ENCODE results near the gene TMED3.

The TMED3 gene

DNA sequence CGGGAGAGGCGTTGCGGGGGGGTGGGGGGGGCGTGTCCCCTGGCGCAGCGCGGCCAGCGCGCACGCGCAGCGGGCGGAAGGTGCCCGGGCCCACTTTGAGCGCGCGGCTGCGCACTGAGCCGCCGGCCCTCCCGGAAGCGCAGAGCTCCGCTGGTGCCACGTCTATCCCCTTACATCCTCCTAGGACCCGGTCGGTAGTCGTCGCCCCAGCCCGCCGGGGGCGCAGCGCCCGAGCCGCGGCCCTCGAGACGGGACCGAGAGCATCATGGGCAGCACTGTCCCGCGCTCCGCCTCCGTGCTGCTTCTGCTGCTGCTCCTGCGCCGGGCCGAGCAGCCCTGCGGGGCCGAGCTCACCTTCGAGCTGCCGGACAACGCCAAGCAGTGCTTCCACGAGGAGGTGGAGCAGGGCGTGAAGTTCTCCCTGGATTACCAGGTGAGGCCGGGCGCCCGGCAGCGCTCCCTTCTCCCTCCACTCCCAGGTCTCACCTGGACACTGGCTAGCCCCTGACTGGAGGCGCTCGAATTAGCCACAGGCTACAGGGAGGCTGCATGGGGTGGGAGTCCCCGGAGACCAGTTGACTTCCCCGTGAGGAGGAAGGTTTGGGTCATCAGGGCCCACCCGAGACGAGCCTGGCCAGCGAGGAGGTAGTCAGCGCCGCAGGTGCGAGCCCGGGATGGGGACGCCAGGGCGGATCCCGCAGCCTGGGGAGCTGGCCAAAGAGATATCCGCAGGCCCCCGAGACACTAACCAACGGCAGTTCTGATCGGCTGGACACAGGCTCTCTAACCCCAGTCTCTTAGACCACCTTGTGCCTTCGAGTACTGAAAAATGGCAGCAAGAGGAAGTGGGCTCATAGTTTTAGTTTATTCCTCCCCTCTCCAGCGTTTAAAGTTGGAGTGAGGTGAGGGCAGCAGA lies at the start of gene TMED3:
Gene TMED3, plus strand, starts transcription at position 128 of the 916 bp plus-strand sequence. Its CDS starts 138 bp downstream, at position 266.
- DNase-seq (ENCODE audit: low read depth in 2 of 2), result peak; percentile 72 to 75

DNA sequence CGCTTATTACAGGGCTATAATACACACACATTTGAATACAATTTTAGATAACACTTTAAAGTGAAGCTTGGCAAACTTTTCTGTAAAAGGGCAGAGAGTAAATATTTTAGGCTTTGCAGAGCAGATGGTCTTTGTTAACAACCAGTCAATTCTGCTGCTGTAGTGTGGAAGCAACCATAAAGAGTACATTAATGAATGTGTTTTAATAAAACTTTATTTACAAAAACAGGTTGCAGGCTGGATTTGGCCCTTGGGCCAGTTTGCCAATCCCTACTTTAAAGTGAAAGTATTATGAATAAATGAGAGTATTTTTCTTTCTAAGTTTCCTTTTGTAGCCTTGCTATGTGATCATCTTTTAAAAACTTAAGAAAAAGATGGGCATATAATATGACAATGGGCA lies 49.1 kb upstream of the TMED3 start:
- no peak for DNase-seq (ENCODE audit: low read depth in 2 of 2)

DNA sequence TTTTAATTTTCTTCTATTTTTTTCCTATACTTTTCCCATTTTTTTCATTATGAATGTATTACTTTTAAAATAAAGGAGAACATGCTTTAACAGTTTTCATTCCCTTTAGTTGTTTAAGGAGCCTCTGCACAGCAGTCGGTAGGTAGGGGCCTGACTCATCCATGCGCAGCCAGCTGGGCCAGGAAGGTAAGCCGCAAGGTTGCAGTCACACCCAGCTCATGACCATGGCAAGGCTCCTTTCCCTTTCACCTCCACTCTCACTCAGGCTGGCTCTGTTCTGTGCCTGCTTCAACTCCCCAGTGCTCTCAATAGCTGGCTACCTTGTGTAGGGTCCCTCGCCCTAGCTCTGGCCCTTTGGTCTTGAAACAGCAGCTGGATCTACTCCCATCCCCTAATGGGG lies 45.7 kb upstream of the TMED3 start:
- no peak for DNase-seq (ENCODE audit: low read depth in 2 of 2)

DNA sequence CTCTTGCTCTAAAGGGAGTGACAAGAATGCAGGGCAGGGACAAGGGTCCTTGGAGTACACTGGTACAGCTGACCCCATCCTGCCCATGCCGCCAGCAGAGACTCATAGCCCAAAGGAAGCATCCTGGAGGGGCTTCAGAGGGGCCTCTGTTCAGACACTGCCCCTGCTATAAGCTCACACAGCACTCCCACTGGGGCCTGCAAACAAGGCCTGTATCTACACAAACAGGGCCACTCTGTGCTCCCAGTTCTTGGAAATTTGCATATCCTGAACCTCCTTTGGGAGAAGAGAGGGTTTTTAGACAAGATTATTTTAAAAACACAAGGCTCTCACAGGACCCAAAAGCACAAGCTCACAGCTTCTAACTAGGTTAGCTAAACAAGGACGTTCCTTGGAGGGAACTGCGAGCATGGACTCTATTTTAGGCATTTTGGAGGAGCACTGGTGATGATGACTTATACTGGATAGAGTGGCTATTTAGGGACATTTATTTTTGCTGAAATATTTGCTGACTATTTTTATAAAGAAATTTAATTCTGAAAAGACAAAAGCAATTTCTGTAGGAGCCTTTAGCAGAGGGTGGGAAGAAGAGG lies 44.8 kb upstream of the TMED3 start:
- DNase-seq (ENCODE audit: low read depth in 2 of 2), result no peak

DNA sequence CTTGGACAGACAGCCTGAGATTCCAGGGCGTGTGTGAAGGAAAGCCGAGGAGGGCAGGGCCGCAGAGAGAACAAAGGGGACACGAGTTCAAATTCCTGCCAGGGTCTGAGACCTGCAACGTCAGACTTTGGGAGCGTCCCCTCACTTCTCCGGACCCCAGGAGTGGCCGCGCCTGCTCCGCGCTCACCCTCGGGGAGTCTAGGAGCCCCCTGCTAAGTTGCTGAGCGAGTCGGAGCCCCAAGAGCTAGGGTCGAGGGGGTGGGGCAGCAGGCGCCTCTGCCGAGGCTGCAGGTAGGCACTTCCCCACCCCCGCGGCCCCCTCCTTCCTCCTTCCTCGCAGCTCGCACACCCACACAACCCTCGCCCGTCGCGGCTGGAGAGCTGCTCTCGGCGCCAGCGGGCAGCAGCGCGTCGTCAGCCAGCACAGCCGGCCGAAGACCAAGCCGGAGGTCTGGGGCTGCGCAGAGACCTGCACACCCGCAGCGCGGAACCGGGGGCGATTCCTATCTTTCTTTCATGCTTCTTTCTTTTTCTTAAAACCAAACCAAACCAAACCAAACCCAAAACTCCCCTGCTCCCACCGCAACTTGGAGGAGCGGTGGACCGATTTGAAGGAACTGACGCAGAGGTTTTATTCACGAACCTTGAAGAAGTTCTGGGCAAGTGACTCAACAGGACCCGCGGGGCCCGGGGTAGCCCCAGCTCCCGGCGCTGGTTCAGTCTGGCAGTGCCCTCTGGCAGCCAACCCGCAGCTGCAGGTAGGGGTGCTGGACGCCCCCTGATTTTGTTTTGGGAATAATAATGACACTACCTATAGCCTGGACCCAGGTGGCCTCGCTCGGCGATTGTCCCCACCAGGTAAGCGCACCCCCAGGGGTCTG lies 28.3 kb upstream of the TMED3 start, which contains the start of gene ANKRD34C:
Gene ANKRD34C, plus strand, starts transcription at position 352 of the 881 bp plus-strand sequence. CDS start 10,563 bp downstream, outside the sequence.
- DNase-seq (ENCODE audit: low read depth in 2 of 2), result no peak

DNA sequence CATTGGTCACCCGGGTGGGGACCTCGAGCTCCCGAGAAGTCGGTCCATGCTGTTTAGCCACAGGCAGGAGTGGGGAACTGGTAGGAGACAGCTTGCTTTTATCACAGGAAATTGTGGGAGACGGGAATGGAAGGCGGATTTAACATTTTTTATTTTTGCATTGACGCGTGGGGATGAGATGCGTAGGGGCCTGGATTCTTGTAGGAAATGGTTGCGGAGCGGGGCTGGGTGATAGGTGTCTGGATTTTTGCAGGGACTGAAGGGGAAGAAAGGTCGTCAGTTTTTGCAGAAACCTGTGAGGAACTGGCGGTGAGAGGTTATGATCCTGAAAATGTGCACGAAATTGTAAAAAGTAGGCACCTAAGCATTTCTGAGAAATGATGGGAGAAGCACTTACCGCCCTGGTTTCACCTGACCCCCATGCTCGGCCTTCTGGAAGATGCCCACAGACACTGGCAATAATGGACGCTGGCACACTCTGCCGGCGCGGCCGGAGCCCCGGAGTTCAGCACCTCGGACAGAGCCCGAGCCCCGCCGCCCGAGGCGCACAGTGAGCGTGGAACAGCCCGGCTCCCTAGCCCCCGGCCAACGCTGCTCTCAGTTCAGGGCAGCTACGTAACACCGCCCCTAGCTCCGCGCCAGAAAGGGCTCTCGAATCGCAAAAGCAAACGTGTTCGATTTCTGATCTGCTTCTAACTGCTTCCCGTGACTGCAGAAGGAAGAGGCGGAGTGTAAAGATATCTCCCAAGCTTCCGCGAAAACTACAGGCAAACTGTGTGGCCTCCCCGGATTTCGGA lies 27.5 kb upstream of the TMED3 start:
- peak; percentile 6 to 12 for DNase-seq (ENCODE audit: low read depth in 2 of 2)

DNA sequence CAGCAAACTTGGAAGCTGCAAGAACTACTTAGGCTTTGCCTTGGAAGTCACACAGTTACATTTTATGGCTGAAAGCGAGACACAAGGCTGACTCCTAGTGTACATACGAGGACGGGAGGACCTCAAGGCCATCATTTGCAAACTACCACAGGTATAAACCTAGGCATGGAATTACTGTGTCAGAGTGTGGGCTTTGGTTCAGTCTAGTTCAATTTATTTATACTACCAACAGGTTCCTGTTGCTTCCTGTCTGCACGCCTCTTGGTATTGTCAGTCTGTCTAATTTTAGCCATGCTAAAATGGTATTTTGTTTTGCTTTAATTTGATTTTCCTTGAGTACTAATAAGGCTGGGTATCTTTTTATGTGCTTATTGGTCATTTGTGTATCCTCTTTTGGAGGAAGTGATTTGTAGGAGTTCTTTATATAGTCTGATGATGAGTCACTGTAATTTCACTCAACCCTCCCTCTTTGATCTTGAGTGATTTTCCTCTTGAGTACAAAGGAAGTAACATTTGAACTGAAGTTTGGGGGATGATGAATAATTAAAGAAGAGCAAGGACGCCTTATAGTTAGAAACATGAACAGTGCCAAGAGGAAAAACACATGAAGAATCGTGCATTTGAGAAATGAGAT lies 20.2 kb upstream of the TMED3 start:
- DNase-seq (ENCODE audit: low read depth in 2 of 2), result no peak

DNA sequence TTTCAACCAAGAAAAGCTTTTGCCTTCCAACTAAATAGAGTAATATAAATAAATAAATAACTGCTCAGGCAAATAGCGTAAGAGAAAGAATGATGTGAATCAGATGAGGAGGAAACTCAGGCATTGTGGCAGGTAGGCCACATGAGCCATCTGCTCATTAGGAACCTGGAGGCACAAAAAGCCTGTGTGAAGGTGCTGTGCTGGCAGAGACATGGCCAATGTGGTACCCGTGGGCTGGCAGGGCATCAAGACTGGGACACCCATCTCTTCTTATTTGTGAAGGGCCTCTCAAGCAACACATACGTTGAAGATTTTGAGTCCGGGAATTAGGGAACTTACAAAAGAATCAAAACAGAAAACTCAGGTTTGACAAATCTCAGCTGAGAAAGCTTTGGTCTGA lies 18.9 kb upstream of the TMED3 start:
- DNase-seq (ENCODE audit: low read depth in 2 of 2), result no peak

DNA sequence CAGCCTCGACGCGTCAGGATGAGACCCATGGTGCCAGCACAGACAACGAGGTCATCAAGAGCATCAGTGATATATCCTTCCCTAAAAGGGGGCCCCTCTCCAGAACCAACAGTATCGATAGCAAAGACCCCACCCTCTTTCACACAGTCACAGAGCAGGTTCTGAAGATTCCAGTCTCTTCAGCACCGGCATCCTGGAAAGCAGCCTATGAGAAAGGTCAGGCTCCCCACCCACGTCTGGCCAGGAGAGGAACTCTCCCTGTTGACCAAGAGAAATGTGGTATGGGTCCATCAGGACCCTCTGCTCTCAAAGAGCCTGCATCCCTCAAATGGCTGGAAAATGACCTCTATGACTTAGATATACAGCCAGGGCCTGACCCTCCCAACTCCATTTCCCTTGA lies 16.8 kb upstream of the TMED3 start:
- DNase-seq (ENCODE audit: low read depth in 2 of 2), result no peak

DNA sequence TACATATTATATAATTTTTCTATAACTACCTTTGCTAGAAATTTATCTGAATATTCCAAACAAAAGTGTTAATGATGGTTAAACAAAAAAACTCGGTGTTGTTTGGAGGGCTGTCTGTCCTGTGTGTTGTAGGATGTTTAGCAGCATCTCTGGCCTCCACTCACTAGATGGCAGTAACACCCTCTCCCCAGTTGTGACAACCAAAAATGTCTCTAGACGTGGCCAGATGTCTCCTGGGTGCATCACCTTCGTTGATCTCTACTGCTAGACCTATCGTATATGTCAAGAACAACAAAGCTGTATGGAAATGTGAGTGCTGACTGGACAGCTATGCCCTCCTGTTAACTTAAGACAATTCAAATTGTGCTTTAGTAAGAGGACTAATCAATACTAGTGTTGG lies 14.3 kb upstream of the TMED3 start:
- no peak for DNase-seq (ENCODE audit: low read depth in 2 of 2)

DNA sequence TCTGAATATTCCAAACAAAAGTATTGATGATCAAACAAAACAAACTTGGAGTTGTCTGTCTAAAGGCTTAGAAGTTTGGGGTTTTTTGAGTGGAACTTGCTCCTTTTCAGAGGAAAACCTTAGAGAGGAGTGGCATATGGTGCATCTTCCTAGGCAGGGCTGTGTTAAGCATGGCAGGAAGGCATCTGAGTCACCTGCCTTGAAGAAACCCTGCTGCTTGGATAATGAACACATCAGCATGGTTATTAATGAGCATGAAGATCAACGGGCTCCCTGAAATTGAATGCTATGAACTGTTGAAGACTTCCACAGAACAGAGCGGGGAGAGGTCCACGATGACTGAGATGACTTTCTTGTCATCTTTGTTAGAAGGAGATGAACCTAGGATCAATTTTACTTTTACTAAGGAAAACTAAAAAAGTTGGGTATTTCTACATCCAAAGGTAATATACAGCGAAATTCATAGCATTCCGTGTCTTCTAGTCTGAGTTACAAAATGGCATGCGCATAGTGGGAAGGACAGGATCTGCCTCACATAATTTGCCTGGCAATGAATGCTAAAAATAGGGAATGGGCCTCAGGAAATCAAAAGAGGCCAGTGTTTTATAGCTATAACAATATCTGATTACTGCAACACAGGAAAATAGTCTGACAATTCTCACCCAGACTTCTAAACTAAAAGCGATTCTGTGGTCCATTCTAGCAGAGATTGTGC lies 11.6 kb upstream of the TMED3 start:
- no peak for DNase-seq (ENCODE audit: low read depth in 2 of 2)

DNA sequence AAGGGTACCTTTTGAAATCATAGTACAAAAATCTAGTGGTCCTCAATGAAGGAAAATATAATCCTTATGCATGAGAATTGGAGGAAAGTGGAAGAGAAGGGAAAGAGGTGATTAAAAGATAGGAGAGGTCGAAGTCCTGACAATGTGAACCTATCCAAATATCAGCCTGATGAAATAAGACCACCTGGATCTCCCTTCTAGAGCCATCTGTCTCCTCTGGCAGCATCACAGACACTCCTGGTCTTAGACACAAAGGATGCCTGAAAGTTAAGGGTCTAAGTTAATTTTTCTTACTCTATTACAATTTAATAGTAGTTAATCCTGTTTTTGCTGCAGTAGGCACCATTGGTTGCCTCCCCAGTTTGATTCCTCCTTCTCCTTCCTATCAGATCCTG lies 11.1 kb upstream of the TMED3 start:
- no peak for DNase-seq (ENCODE audit: low read depth in 2 of 2)

DNA sequence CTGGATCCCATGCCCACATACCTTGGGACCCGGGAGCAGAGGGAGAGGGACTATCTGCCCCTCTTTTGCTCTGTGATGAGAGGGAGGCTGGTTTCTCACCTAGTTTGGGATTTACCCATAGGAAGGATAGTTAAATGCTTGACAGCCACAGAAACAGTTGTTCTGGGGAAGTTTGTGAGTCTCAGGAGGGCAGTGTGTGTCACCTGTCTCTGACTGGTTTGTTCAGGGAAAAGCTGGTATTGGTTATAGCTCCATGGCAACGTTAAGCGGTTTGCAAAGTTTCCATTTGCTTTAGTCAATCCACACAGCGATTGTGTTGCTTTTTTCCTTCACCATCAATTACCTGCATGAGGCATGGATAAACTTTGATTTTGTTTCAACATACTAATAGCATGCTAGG lies 3.7 kb upstream of the TMED3 start:
- no peak for DNase-seq (ENCODE audit: low read depth in 2 of 2)

DNA sequence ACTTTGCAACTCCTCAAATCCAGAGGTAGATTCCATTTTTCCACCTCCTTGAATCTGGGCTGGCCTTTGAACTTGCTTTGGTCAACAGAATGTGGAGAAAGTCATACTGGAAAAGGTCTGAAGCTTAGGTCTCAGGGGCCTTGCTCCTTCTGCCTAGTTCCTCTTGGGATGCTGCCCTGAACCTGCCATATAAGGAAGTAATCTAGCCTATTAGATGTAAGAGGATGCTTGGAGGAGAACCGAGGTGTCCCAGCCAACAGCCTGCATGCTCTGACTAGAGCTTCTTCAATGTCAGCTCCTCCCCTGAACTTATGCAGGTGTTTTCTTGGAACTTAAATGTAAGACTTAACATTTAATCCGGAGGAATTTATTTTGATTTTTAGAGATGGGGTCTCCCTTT lies 2.0 kb upstream of the TMED3 start:
- DNase-seq (ENCODE audit: low read depth in 2 of 2), result no peak

DNA sequence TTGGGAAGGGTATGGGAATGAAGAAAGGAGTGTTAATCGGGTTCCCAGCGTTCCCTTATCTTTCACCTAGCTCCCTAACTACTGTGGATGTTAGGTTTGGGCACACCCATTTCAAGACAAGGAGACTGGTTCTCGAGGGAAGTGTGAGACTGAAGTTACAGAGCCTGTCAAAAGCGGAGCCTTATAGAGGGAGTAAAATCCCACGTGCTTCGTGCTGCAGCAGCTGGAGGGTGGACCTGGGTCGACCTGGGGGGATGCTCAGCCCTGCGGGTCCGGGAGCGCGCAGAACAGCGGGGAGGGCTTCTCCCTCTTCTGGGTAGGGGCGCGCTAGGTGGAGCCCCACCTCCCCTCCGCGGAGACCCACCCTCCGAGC lies 314 bp upstream of the TMED3 start:
- DNase-seq (ENCODE audit: low read depth in 2 of 2), result peak; percentile 2 to 5

DNA sequence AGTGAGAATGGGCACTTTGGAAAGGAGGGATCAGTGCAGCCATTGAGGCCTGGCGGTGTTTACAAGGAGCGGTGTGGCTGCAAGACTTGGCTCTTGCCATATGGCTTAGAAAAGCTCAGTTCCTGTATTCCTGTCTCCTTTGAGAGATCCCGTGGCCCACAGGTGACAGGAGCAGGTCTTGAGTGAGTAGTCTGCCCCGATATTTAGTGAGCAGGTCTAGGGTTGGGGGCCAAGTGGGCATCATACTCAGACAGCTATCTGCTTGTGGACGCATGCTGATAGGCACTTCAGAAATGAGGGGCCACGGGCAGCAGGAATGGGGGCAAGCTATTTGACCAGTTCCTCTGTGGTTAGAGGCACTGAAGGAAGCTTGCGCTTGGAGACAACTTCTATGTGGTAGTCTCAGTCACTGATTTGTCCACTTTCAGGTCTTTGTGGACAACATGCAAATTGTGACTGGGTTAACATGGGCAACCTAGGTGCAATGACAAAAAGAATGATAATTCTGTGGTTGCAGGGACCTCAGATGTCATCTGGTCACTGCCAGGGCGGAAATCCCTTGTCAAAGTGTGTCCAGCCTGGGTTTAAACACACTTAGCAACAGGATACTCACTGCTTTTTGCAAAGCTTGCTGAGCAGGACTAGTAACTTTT lies 1.1 kb downstream of the TMED3 start:
- DNase-seq (ENCODE audit: low read depth in 2 of 2), result no peak

DNA sequence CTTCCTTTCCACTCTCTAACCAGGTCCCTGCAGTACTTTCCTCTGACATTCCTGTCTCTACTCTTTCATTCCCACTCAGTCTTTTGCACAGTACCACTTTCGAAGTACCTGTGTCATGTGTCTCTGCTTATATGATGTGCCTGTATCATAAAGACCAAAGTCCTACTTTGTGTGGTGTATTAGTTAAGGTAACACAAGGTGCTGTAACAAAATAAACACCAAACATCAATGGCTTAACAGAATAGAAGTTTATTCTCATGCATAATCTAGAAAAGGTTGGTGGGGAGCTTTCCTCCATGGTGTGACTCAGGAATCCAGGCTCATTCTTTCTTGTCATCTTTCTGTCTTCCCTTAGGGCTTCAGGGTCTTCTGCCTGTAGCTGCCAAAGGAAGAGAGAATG lies 3.3 kb downstream of the TMED3 start:
- DNase-seq (ENCODE audit: low read depth in 2 of 2), result no peak

DNA sequence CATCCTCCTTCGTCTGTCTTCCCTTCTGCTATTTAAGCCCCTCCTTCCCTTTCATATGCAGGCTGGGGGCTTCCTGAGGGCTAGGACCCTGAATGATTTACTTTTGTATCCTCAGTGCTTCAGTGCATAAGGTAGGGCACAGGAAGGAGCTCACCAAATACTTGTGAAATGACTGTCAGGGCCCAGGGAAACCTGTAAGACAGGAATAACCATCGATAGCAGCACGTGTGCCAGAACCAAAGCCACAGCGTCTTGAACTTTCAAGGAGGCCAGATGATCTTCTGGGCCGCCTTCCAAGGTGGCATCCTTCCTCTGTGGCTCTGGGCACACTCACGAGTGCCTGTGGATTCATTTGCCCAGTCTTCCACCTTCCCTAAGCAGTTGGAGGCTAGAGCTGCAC lies 3.9 kb downstream of the TMED3 start:
- no peak for DNase-seq (ENCODE audit: low read depth in 2 of 2)

DNA sequence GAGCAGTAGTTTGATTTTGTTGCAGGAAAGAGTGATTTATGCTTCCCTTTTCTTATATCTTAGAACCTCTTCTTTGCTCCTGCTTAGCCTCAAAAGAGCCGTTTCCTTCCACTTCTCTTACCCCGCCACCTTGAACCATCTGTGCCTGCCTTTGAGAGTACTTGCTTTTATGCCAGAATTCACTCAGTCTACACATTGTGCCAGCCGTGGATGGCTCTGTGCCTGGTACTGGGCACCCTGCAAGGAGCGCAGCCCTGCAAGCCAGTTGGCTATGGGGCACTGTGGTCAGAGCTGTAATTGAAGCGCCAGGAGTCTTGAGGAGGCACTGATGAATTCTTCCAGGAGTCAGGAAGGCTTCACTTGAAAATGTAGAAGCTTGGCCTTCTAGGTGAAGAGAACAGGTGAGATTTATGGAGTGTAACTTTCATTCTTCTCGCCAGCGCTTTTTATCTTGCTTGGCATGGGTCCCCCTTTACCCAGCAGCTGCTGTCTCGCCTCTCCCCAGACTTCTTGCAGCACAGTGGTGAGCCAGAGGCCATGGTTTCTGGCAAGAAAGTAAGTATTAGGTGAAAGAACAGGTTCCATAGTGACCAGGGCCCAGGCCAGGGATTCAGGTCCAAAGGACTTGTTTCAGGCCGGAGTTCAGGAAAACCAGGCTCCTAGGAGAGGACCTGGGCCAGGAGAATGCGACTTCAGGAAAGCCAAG lies 4.9 kb downstream of the TMED3 start:
- no peak for DNase-seq (ENCODE audit: low read depth in 2 of 2)

All from fibroblast of skin of left quadriceps (primary cell).